Measurements from ENCODE around the gene RIPPLY3. TPM values are rescaled to one million over a fixed set of nuclear protein-coding genes. Genes with fewer than 3 reads are reported as not detected.

Gene RIPPLY3, protein sequence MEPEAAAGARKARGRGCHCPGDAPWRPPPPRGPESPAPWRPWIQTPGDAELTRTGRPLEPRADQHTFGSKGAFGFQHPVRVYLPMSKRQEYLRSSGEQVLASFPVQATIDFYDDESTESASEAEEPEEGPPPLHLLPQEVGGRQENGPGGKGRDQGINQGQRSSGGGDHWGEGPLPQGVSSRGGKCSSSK
- total RNA-seq (not detected), polyA plus RNA-seq (under 1 TPM in 1 of 2 donors, not detected in 1; 0.03 TPM)
- long read RNA-seq, donor 1, result 0 reads
- long read RNA-seq, donor 2, result 0 reads
- long read RNA-seq, donor 3, result 0 reads

DNA sequence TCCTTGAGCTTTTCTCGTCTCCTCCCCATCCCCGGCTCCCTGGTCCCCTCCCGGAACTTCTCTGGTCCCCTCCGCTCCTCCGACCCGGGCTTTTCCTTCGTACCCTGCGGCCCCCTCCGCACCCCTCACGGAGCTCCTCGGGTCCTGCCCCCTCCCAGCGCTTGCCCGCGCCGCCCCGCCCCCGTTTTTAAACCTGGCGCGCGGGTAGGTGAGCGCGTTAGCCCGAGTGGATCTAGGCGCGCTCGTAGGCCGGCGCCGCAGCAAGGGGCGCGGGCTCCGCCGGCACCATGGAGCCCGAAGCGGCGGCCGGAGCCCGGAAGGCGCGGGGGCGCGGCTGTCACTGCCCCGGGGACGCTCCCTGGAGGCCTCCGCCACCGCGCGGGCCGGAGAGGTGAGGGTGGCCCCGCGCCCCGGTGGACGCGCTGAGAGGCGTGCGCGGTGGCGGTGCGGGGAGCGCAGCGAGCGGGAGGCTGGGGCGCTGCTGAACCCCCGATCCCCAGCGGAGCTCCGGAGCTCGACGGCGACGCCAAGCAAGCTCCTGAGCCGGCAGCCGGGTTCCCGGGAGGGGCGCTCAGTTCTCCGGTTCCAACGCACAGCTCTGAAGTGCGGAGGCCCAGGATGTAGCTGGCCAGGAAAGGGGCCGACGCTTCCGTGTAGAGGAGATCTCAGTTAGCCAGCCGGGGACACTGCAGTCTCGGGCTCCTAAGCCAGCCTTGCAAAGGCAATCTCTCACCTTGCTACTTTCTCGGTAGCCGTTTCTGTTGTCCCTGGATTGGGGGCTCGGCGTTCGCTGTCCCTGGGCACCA, at the start of gene RIPPLY3:
Gene RIPPLY3, plus strand, starts transcription at position 217 of the 806 bp plus-strand sequence. Its CDS starts 71 bp downstream, at position 288.
- intact Hi-C loops (cut with DNase I), result loop anchor here in 1 of 10 donors (10.0 kb wide), 1 partner anchor 502 kb away; no protein-coding TSS in a partner anchor
- Histone ChIP-seq H3K4me1 (peaks cover 0 to 25% (median 15%) of the 10 kb centered on the region in 9 donors), H3K9me3 (no peaks in the 10 kb centered on the region), H3K4me3 (peak within 1 kb of the TSS in 9 of 10 donors; percentile 32 to 60 (median 44)), H3K27me3 (peaks cover 25 to 68% (median 62%) of the 10 kb centered on the region in 7 donors), H3K27ac (no peak within 1 kb of the TSS), H3K36me3 (no peaks in the 10 kb centered on the region)
- DNase-seq (no peak), ATAC-seq (peak in 3 of 8 donors; percentile 19 to 23 (median 22))
- WGBS, 2 donors, result 1 to 2% methylated on average over 75 to 87 of the region's 87 CpGs
- TF ChIP-seq, protein P1, sequence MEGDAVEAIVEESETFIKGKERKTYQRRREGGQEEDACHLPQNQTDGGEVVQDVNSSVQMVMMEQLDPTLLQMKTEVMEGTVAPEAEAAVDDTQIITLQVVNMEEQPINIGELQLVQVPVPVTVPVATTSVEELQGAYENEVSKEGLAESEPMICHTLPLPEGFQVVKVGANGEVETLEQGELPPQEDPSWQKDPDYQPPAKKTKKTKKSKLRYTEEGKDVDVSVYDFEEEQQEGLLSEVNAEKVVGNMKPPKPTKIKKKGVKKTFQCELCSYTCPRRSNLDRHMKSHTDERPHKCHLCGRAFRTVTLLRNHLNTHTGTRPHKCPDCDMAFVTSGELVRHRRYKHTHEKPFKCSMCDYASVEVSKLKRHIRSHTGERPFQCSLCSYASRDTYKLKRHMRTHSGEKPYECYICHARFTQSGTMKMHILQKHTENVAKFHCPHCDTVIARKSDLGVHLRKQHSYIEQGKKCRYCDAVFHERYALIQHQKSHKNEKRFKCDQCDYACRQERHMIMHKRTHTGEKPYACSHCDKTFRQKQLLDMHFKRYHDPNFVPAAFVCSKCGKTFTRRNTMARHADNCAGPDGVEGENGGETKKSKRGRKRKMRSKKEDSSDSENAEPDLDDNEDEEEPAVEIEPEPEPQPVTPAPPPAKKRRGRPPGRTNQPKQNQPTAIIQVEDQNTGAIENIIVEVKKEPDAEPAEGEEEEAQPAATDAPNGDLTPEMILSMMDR (IDR thresholded peaks at IDR 0.05), result no peak

DNA sequence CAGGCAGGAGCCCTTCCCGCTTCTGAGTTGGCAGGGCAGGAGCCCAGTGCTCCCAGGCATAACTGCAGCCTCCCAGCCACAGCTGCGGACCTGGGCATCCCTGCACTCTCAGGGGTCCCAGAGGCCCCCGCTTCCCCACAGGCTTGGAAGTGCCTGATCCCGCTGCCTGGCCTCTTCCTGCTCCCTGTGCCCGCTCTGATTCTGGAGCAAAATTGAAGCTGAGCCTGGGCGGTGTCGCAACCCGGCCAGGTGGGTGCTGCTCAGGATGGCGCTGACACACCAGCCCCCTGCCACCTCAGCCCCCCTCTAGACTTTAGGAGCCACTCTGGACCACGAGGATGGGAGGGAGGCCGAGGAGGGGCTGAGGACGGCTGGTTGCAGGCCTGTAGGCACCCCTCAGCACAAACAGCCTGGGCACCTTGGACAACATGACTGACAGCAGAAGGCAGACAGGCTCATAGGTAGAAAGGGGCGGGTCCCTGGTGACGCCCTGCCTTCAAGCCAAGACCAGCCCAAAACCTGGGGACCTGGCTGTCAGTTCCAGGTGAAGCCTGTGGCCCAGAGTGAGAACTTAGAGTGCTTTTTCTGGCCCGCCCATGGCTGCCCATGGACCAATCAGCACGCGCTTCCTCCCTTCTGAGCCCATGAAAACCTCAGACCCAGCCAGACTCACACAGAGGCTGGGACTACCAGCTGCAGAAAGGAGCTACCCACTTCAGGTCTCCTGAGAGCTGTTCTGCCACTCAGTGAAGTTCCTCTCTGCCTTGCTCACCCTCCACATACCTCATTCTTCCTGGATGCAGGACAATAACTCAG, 47.3 kb upstream of the RIPPLY3 start:
- TF ChIP-seq, protein P1 (IDR thresholded peaks at IDR 0.05), result no peak
- Histone ChIP-seq H3K27ac (no peak overlapping the region), H3K36me3 (peaks cover 0 to 43% (median 0%) of the 10 kb centered on the region in 9 donors), H3K27me3 (no peaks in the 10 kb centered on the region), H3K9me3 (no peaks in the 10 kb centered on the region), H3K4me3 (no peak overlapping the region), H3K4me1 (no peaks in the 10 kb centered on the region)
- no peak for DNase-seq
- peak in 2 of 8 donors; percentile 25 to 50 for ATAC-seq
- WGBS, 2 donors, result 94 to 98% methylated on average over 17 of the region's 17 CpGs
- intact Hi-C loops (cut with DNase I), result no loop called here

DNA sequence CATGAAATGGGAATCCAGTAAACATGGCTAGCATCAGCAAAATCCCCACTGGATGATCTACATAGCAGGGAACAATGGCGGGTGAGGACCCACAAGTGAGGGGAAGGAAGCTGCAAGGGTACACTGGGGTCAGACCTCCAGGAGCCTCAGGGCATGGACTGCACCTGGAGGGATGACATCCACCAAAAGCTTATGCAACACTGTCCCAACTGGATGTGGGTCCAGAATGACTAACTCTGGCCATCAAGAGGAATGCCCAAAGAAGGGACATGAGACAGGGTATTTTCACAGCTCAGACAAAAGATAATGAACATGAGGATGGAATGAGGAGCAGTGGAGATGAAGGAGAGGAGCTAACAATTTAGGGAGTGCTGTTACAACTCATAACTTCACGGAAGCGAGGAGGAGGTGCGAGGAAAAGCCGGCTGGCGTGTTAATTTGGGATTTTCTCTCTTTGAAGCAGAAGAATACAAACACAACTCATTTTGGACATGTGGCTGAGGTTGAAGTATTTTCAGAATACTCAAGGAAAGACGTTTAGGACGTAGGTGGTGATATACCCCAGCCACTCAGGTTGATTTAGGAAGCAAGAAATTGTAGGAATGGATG, 45.7 kb upstream of the RIPPLY3 start:
- DNase-seq (no peak), ATAC-seq (peak in 1 of 8 donors; percentile 14)
- Histone ChIP-seq H3K4me3 (no peak overlapping the region), H3K36me3 (peaks cover 0 to 34% (median 0%) of the 10 kb centered on the region in 9 donors), H3K27me3 (no peaks in the 10 kb centered on the region), H3K4me1 (peaks cover 0 to 9% (median 0%) of the 10 kb centered on the region in 9 donors), H3K9me3 (no peaks in the 10 kb centered on the region), H3K27ac (no peak overlapping the region)
- 93 to 96% methylated on average over 8 of the region's 8 CpGs for WGBS, 2 donors
- intact Hi-C loops (cut with DNase I), result loop anchor here in 2 of 10 donors (1.0 to 10.0 kb wide), 2 partner anchors 14 to 114 kb away; partner anchors contain the start of genes PIGP (in 1 of the 2) and TTC3 (in 1 of the 2)
- TF ChIP-seq, protein P1 (IDR thresholded peaks at IDR 0.05), result no peak
